HS-27A (cell line): ENCODE results near the gene TESK2.
"Not testable (repeated sequence)": the region's sequence is repeated elsewhere in the genome, so short reads cannot be mapped to it uniquely, and the experiment has no call there.

Experiments
- DNase-seq: peaks from one replicate; pipeline ENCODE4 v3.0.0-alpha.2; 2012; ENCODE audit warnings: low read depth, missing footprints

TESK2 gene

DNA sequence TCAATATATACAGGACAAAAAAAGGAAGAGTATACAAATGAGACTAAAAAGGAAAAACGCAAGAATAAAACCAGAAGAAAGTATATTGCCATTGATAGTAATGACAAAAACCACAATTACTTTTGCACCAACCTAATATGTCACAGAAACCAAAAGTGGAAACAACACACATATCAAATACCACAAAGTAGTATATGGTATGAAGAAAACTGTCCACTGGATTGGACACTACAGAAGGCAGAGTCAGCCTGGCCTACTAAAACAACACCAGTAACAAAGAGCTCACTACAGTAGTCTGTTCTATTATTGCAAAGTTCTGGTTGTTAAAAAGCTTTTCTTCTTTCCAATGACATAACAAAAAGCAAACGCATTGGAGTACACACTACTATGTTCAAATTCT lies 17.7 kb downstream of the TESK2 start:
- DNase-seq, result no peak

GRCh38 chr1:45470306-45470798 lies 20.6 kb downstream of the TESK2 start:
- DNase-seq, result no peak

GRCh38 chr1:45467353-45467752 lies 23.6 kb downstream of the TESK2 start:
- not testable (repeated sequence) for DNase-seq

- DNase-seq, result no peak
Measured at GRCh38 chr1:45465277-45465676, 25.7 kb downstream of the TESK2 start.

GRCh38 chr1:45458894-45459293 lies 32.1 kb downstream of the TESK2 start:
- DNase-seq, result no peak

GRCh38 chr1:45456531-45456930 lies 34.4 kb downstream of the TESK2 start:
- no peak for DNase-seq

DNA sequence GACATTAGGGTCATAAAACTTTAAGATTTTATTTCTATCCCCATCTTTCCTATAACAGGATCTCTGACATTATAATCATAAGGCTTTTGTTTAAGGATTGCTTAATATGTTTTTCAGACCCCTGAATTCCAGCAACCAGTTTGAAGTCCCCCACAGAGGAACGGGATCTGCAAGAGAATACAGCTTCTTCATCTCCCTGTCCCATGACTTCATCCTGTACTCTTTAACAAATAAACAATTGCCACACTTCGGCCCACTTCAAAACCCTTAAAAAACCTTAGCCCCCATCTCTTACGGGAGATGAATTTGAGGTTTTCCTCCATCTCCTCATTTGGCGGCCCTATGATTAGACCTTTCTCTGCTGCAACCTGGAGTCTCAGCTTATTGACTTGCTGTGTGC lies 35.8 kb downstream of the TESK2 start:
- DNase-seq, result no peak

GRCh38 chr1:45454464-45454863 lies 36.5 kb downstream of the TESK2 start:
- DNase-seq, result no peak

DNA sequence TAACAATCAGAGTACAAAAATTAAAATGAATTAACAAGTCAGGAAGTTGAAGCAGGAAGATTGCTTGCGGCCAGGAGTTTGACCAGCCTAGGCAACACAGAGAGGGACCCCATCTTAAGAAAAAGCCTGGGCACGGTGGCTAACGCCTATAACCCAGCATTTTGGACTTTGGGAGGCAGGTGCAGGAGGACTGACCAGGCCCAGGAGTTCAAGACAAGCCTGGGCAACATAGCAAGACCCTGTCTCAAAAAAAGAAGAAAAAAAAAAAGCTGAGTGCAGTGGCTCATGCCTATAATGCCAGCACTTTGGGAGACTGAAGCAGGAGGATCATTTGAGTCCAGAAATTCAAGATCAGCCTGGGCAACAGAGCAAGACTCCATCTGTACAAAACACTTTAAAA lies 38.5 kb downstream of the TESK2 start:
- DNase-seq, result no peak

- DNase-seq, result no peak
Measured at GRCh38 chr1:45448357-45448756, 42.6 kb downstream of the TESK2 start.

DNA sequence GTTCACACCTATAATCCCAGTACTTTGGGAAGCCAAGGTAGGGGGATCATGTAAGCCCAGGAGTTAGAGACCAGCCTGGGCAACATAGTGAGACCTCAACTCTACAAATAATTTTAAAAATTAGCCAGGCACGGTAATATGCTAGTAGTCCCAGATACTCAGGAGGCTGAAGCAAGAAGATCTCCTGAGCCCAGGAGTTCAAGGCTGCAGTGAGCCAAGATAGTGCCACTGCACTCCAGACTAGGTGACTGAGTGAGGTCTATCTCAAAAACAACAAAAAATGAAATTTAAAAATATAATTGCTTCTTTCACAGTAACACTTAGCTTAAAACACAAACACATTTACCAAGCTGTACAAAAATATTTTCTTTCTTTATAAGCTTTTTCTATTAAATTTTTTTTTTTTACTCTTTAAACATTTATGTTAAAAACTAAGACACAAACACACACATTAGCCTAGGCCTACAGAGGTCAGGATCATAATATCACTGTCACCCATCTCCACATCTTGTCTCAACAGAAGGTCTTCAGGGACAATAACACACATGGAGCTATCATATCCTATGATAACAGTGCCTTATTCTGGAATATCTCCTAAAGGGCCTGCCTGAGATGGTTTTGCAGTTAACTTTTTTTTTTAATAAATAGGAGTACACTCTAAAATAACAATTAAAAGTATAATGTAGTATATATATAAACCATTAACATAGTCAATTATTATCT lies 43.9 kb downstream of the TESK2 start:
- DNase-seq, result no peak

GRCh38 chr1:45446530-45446929 lies 44.4 kb downstream of the TESK2 start:
- DNase-seq, result no peak

- DNase-seq, result no peak
Measured at GRCh38 chr1:45444609-45445131, 46.3 kb downstream of the TESK2 start.

GRCh38 chr1:45443580-45444446 lies 47.1 kb downstream of the TESK2 start:
- no peak for DNase-seq

DNA sequence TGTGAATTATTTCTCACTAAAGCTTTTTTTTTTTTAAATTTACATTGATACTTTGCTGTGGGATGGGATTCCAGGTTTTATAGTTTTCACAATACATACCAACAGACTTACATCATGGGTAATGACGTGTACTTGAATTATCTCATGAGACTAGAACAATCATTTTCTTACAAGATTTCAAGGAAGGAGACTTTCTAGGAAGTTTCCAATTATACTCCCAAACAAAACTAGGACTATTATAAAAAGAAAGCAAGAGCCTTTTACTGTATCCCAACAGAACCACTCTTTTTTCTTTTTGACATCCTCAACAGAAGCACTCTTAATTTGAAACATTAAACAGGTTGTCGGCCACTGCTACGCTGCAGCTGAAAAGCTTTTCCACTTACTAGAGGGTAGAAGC lies 48.7 kb downstream of the TESK2 start:
- DNase-seq, result peak; percentile 61

- no peak for DNase-seq
Measured at GRCh38 chr1:45437323-45437722, 53.6 kb downstream of the TESK2 start.

DNA sequence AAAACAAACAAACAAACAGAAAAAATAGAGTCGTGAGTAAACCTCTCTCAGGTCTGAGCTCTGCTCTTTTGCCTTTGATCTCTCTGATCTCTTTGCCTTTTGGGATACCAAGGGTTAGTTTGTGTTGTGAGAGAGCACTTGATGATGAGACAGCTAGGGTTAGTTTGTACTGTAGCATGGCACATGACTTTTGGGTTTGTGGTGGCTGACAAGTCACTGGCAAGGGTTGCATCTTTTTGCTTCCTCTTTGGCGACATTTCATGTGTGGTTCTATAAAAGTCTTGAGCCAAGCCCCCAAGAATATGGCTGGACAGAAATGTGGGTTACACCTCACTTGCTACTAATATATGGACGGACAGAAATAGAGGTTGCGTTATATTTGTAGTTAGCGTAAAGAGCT lies 60.5 kb downstream of the TESK2 start:
- DNase-seq, result no peak

- DNase-seq, result no peak
Measured at GRCh38 chr1:45429561-45430159, 61.3 kb downstream of the TESK2 start.

DNA sequence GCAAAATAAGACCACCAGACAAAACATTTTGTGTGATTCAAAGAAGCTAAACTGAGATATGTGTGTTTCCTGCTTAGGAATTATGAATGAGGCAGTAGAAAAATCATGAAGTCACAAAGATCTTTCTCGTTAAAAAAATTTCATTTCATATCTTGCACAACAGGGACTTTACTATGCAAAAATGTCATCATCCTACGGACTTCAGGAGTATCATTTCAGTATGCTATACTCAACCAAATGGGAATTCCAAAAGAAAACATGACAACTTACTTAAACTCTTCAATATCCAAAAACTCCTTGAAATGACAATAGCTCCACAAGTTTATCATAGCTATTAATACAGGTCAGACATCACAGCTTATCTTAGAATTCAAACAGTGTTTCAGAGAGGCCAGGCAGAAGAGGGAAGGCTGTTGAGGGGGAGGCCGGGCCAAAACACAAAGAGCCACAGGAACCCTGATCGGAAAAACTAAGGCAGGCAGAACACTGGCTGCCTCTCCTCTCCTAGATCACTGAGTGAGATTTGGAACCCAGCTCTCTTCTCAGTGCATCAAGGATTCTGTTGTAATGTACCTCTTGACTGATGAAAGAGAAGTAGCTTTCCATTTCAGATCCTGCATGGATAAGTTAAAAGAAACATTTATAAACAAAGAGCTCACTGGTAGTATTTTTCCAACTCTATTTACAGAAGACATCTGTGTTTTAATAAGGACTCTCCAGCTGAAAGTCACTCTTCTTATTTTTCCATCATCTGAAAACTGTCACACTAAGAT lies 66.9 kb downstream of the TESK2 start:
- no peak for DNase-seq

DNA sequence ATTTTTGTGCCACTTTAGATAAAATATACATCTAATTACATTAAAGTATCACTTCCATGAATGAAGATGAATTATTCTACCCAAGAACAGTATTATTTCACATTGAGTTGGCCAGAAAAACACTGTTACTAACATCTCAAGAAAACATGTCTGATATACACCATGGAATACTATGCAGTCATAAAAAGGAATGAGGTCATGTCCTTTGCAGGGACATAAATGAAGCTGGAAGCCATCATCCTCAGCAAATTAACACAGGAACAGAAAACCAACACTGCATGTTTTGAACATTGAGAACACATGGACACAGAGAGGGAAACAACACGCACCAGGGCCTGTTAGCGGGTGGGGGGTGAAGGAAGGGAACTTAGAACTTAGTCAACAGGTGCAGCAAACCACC lies 69.0 kb downstream of the TESK2 start:
- no peak for DNase-seq

- DNase-seq, result no peak
Measured at GRCh38 chr1:45414746-45415145, 76.2 kb downstream of the TESK2 start.

GRCh38 chr1:45412899-45413298 lies 78.1 kb downstream of the TESK2 start:
- DNase-seq, result no peak
